SU-DHL-6 (cell line): Measurements from ENCODE around the gene CDK14.

Source experiments
- CTCF ChIP-seq: fragments of 200-600 bp; sonication (generic); IDR thresholded peaks from one replicate; pipeline ENCODE4 v1.5.1; 2017; ENCODE audit warnings: antibody characterized with exemption, mild to moderate bottlenecking, low read length, moderate library complexity; ENCODE audit not compliant: insufficient read depth, poor library complexity, severe bottlenecking
- EZH2phosphoT487 ChIP-seq: fragments of 200-600 bp; sonication (generic), shearing (Covaris generic); conservative IDR thresholded peaks from 2 replicates; pipeline ENCODE4 v1.6.1; 2018; ENCODE audit warnings: mild to moderate bottlenecking, antibody characterized with exemption, low read length, moderate library complexity, mixed read lengths

GRCh38 chr7:90858546-90858945, 262.4 kb downstream of the CDK14 start:
- no peak for TF ChIP-seq CTCF
- TF ChIP-seq EZH2phosphoT487 = no peak
